ENCODE data around the gene KCTD7. TPM values are rescaled to one million over a fixed set of nuclear protein-coding genes. Genes with fewer than 3 reads are reported as not detected.
A peak's percentile ranks its signal among the peaks of the same experiment; 100 is the strongest.
"Not testable (repeated sequence)": the region's sequence is repeated elsewhere in the genome, so short reads cannot be mapped to it uniquely, and the experiment has no call there.

Gene KCTD7
- total RNA-seq (10 to 100 TPM; 15.6 to 28.5 (median 22.0) TPM), polyA plus RNA-seq (10 to 100 TPM; 13.4 to 25.8 TPM)
- long read RNA-seq, donor 1, full-length matches to known transcripts: 66 of 78 reads
- long read RNA-seq, donor 1, partial matches to known transcripts: 4 of 78 reads
- long read RNA-seq, donor 1, other reads (novel, unspliced or antisense): 8 of 78 reads
- long read RNA-seq, donor 2, full-length matches to known transcripts: 9 of 9 reads
- long read RNA-seq, donor 2, partial matches to known transcripts: 0 of 9 reads
- long read RNA-seq, donor 2, other reads (novel, unspliced or antisense): 0 of 9 reads
- long read RNA-seq, donor 3, full-length matches to known transcripts: 8 of 16 reads
- long read RNA-seq, donor 3, partial matches to known transcripts: 6 of 16 reads
- long read RNA-seq, donor 3, other reads (novel, unspliced or antisense): 2 of 16 reads

- no peaks in the 10 kb centered on the region for H3K9me3 ChIP-seq
- TF ChIP-seq POLR2A (IDR thresholded peaks at IDR 0.05) (peak; percentile 99), EP300 (IDR thresholded peaks at IDR 0.05) (no peak)
- TF ChIP-seq, protein P1, sequence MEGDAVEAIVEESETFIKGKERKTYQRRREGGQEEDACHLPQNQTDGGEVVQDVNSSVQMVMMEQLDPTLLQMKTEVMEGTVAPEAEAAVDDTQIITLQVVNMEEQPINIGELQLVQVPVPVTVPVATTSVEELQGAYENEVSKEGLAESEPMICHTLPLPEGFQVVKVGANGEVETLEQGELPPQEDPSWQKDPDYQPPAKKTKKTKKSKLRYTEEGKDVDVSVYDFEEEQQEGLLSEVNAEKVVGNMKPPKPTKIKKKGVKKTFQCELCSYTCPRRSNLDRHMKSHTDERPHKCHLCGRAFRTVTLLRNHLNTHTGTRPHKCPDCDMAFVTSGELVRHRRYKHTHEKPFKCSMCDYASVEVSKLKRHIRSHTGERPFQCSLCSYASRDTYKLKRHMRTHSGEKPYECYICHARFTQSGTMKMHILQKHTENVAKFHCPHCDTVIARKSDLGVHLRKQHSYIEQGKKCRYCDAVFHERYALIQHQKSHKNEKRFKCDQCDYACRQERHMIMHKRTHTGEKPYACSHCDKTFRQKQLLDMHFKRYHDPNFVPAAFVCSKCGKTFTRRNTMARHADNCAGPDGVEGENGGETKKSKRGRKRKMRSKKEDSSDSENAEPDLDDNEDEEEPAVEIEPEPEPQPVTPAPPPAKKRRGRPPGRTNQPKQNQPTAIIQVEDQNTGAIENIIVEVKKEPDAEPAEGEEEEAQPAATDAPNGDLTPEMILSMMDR (IDR thresholded peaks at IDR 0.05): no peak
- H3K27ac ChIP-seq: peak within 1 kb of the TSS; percentile 92 to 94
- peak within 1 kb of the TSS; percentile 85 for H3K4me3 ChIP-seq
- intact Hi-C loops (cut with DNase I): loop anchor here in 1 of 4 donors (2.0 kb wide), 1 partner anchor 36 kb away; no protein-coding TSS in a partner anchor
- WGBS, 3 donors: 0 to 1% (median 0%) methylated on average over 43 to 93 of the region's 93 CpGs
- DNase-seq: peak; percentile 98 to 99 (median 98)
- H3K36me3 ChIP-seq: no peaks in the 10 kb centered on the region
- peaks cover 9% of the 10 kb centered on the region for H3K4me1 ChIP-seq (ENCODE audit: insufficient read depth)
- no peaks in the 10 kb centered on the region for H3K27me3 ChIP-seq
Measured at GRCh38 chr7:66628361-66629221, at the start of gene KCTD7. KCTD7 (plus strand) TSS chr7:66628881; CDS start chr7:66629065, 184 bp downstream.

- H3K27ac ChIP-seq; H3K4me1 ChIP-seq (ENCODE audit: insufficient read depth); H3K27me3 ChIP-seq; H3K4me3 ChIP-seq; H3K36me3 ChIP-seq; H3K9me3 ChIP-seq; DNase-seq; intact Hi-C loops (cut with DNase I): not testable (repeated sequence)
- 79 to 90% (median 90%) methylated on average over 1 of the region's 1 CpG for WGBS, 3 donors
Measured at GRCh38 chr7:66580380-66580779, 48.3 kb upstream of the KCTD7 start.

DNA sequence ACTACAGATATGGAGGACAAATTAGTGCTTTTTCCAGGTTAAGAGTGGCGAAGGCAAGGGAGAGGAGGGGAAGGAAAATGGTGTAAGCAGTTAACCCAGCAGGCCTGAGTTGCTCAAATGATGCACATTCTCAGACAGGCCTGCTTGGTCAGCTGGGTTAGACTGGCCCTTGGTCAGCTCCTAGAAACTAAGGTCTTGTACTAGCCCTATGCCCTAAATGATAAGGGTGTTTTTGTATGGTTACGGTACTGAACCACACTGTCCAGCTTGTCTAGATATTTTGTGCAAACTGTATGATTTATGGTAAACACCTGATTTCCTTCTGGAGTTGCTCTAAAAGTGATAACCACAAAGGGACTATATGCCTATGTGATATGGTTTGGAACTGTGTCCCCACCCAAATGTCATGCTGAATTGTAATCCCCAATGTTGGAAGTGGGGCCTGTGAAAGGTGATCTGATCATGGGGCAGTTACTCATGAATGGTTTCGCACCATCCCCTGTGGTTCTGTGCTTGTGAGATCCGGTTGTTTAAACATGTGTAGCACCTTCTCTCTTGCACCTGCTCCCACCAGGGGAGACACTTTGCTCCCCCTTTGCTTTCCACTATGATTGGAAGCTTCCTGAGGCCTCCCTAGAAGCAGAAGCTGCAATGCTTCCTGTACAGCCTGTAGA lies 45.7 kb upstream of the KCTD7 start:
- intact Hi-C loops (cut with DNase I); H3K4me1 ChIP-seq (ENCODE audit: insufficient read depth); H3K9me3 ChIP-seq; H3K36me3 ChIP-seq; H3K27ac ChIP-seq; DNase-seq; H3K27me3 ChIP-seq; H3K4me3 ChIP-seq: not testable (repeated sequence)
- WGBS, 3 donors: 66 to 91% (median 86%) methylated on average over 4 of the region's 4 CpGs

DNA sequence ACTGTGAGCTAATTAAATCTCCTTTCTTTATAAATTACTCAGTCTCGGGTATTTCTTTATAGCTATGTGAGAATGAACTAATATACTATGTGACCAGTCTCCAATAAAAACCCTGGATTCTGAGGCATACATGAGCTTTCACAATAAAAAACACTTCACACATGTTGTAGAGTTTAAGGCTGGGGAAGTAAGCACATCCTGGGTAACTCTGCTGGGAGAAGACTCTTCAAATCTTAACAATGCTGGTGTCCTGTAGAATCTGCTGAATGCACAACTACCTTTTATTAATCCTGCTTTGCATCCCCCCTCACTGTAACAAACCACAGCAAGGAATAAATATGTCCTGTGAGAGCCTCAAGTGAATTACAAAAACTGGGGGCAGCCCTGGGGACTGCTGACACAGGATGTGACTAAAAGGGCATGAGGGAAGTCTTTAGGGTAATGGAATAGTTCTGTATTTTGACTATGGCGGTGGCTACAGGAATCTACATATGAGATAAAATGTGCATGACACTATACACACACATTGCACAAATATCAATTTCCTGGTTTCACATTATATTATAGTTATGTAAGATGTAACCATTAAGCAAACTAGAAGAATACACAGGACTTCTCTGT lies 45.1 kb upstream of the KCTD7 start:
- H3K36me3 ChIP-seq: no peaks in the 10 kb centered on the region
- no peak overlapping the region for H3K27ac ChIP-seq
- 94 to 96% (median 94%) methylated on average over 2 of the region's 2 CpGs for WGBS, 3 donors
- no peak for TF ChIP-seq POLR2A (IDR thresholded peaks at IDR 0.05)
- no peak for TF ChIP-seq EP300 (IDR thresholded peaks at IDR 0.05)
- TF ChIP-seq, protein P1 (IDR thresholded peaks at IDR 0.05): no peak
- no peak overlapping the region for H3K4me3 ChIP-seq
- no peaks in the 10 kb centered on the region for H3K27me3 ChIP-seq
- no peaks in the 10 kb centered on the region for H3K9me3 ChIP-seq
- peaks cover 3% of the 10 kb centered on the region for H3K4me1 ChIP-seq (ENCODE audit: insufficient read depth)
- intact Hi-C loops (cut with DNase I): no loop called here
- DNase-seq: no peak

- intact Hi-C loops (cut with DNase I): no loop called here
Measured at GRCh38 chr7:66586181-66586580, 42.5 kb upstream of the KCTD7 start.

GRCh38 chr7:66588226-66588625 lies 40.5 kb upstream of the KCTD7 start:
- H3K4me3 ChIP-seq; intact Hi-C loops (cut with DNase I); H3K36me3 ChIP-seq; DNase-seq; H3K27ac ChIP-seq; H3K27me3 ChIP-seq; H3K9me3 ChIP-seq: not testable (repeated sequence)
- H3K4me1 ChIP-seq (ENCODE audit: insufficient read depth): peaks cover 12% of the 10 kb centered on the region
- 82 to 95% (median 93%) methylated on average over 1 of the region's 1 CpG for WGBS, 3 donors

More at GRCh38 chr7:66586181-66586580, 42.5 kb upstream of the KCTD7 start:
- Histone ChIP-seq H3K4me1 (ENCODE audit: insufficient read depth) (peaks cover 12% of the 10 kb centered on the region), H3K36me3 (no peaks in the 10 kb centered on the region), H3K9me3 (no peaks in the 10 kb centered on the region), H3K27me3 (no peaks in the 10 kb centered on the region), H3K4me3 (no peak overlapping the region), H3K27ac (no peak overlapping the region)
- WGBS, 3 donors: 75 to 97% (median 81%) methylated on average over 1 of the region's 1 CpG
- no peak for DNase-seq
- TF ChIP-seq EP300 (IDR thresholded peaks at IDR 0.05): no peak

- H3K27me3 ChIP-seq; H3K36me3 ChIP-seq; H3K4me3 ChIP-seq; H3K9me3 ChIP-seq; intact Hi-C loops (cut with DNase I); DNase-seq; H3K27ac ChIP-seq: not testable (repeated sequence)
- WGBS, 3 donors: 67 to 71% (median 68%) methylated on average over 5 of the region's 5 CpGs
- peaks cover 12% of the 10 kb centered on the region for H3K4me1 ChIP-seq (ENCODE audit: insufficient read depth)
Measured at GRCh38 chr7:66588856-66589570, 39.7 kb upstream of the KCTD7 start.
